ENCODE results near the gene EPHA6.

- TF ChIP-seq POLR2A (IDR thresholded peaks at IDR 0.05; ENCODE audit: low read length) (no peak), GATA1 (IDR thresholded peaks at IDR 0.05; ENCODE audit: low read depth, low read length) (no peak)
Measured at GRCh38 chr3:97793420-97794019, 979.1 kb downstream of the EPHA6 start.

Data from erythroblast (primary cell).